NCI-H1105 treated with DMSO at 0.1 percent for 48 hours (cell line): ENCODE results near the gene SLC35B2.

Source experiments
- DNase-seq: peaks from one replicate; lab custom pipeline; 2025; lab: John Stamatoyannopoulos, UW

SLC35B2 gene

GRCh38 chr6:44221291-44221960, 35.9 kb downstream of the SLC35B2 start:
- DNase-seq = peak; percentile 85

- DNase-seq = no peak
Observed at GRCh38 chr6:44220913-44221290, 36.4 kb downstream of the SLC35B2 start.

GRCh38 chr6:44219815-44220784, 37.2 kb downstream of the SLC35B2 start:
- no peak for DNase-seq

GRCh38 chr6:44219053-44219814, 38.1 kb downstream of the SLC35B2 start:
- peak; percentile 60 for DNase-seq

DNA sequence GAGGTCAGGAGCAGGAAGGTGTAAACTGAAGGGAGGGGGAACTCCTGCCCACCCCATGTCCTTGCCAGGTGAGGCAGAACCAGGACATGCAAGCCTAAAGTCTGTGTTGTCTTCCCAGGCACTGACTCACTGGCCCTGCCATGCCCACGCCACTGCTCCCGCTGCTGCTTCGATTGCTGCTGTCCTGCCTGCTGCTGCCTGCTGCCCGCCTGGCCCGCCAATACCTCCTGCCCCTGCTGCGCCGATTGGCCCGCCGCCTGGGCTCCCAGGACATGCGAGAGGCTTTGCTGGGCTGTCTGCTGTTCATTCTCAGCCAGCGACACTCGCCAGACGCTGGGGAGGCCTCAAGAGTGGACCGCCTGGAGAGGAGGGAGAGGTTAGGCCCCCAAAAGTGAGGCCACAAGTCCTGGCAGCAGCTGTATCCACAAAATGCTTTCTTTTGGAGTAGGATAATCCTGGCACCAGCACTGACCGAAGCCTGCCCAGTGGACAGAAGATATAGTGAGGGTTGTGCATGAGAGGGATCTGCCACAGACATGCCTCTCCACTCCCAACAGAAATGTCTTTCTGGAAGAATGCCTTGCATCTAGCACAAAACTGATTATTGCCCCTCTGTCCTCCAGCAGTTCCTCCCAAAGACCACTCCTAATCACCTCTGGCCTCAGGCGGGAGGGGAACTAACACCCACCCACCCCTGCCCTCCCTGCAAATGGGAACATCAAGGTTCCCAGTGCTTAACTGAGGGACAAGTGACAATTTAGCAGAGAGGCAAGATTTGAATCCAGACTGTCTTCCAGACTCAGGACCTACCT, 39.8 kb downstream of the SLC35B2 start:
- DNase-seq = no peak

DNA sequence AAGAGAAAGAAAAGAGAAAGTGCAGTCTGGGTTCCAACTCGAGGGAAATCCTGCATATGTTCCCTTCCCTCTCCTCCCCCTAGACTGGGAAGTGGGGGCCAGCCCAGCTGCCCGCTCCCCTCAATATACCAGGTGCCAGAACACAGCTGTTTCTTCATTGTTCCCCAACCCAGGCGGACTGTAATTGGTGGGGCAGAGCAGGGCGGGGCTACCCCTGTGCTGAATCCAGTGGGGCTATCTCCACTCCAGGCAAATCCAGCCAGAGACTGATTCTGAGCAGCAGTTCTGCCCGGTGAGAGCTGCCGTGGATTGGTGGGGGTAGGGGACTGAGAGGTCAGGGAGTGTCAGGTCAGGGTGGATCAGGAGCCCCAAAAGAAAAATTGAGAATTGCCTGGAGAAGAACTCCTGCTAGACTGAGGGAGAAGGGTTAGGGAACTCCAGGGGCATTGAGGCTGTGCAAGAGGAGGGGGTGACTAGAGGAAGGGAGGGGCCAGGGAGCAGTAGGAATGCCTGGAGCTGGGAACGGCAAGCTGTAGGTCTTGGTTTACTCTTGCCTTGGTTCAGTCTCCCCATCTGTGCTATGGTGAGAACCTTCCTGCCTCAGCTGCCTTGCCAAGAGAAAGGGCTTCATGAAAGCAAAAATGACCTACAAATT, 40.5 kb downstream of the SLC35B2 start, which contains the start of gene MYMX:
TSS of gene MYMX (plus strand) at position 250 of the 655 bp plus-strand sequence. CDS start 546 bp downstream, outside the sequence.
- no peak for DNase-seq

DNA sequence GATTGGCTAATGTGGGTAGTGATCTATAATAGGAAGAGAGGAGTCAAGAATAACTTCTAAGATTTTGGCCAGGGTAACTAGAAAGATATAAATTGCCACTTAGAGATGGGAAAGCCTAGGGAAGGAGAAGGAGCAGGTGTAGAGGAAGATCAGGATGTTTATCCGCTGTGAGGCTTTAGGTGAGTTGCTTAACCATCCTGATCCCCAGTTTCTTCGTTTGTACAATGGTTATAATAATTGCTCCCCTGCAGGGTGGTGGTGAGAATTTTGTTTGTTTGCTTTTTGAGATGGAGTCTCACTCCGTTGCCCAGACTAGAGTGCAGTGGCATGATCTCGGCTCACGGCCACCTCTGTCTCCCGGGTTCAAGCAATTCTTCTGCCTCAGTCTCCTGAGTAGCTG, 43.0 kb downstream of the SLC35B2 start:
- DNase-seq = no peak

DNA sequence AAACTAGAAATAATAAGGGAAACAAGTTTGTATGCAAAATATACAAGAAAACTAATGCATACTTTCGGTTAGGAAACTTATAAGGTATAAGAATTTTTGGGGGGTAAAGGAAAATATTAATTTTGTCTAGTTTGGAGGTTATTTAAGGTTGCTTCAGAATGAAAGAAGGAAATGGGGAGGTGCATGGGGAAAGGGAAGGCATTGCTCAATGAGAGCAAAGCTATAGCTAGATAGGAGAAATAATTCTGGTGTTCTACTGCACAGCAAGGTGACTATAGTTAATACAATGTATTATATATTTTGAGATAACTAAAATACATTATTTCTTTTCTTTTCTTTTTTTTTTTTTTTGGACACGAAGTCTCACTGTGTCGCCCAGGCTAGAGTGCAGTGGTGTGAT, 46.0 kb downstream of the SLC35B2 start:
- DNase-seq = no peak

DNA sequence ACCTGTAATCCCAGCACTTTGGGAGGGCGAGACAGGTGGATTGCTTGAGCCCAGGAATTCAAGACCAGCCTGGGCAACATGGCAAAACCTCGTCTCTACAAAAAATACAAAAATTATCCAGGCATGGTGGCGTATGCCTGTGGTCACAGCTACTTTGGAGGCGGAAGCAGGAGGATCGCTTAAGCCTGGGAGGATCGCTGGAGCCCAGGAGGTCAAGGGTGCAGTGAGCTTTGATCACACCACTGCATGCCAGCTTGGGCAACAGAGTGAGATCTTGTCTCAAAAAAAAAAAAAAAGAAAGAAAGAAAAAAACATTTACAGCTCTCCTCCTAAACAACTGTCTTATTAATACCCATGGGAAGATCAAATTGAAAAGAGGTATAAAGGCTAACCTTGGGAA, 49.4 kb downstream of the SLC35B2 start:
- DNase-seq = no peak
